NOMO-1 (cell line): ENCODE measurements around the gene GPR39.
A peak's percentile ranks its signal among the peaks of the same experiment; 100 is the strongest.
"Not testable (repeated sequence)": the region's sequence is repeated elsewhere in the genome, so short reads cannot be mapped to it uniquely, and the experiment has no call there.

Experiments used
- DNase-seq, 2 experiments: peaks; one replicate each; lab custom pipeline; 2025; ENCODE audit not compliant: unreplicated experiment in 2 of 2; lab: John Stamatoyannopoulos, UW

GPR39 gene

DNA sequence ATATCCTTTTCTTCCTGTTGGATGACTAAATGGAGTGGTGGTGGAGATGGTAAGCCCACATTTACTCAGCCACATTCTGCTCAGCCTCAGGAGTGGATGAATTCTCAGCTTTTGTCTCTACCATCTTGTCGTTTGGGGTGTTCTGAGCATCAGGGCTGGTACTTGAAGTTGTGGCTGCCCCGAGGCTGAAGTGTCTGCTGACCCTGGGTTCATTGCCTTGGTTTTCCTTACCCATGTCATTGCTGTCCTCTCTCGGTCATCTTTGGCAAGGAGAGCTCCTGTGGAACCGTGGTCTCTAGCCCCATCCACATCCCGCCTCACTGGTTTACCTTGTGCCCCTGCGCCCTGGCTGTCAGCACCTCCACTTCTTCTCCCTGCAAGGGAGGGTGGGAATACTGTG is 71.9 kb downstream of the GPR39 start:
- no peak for DNase-seq

DNA sequence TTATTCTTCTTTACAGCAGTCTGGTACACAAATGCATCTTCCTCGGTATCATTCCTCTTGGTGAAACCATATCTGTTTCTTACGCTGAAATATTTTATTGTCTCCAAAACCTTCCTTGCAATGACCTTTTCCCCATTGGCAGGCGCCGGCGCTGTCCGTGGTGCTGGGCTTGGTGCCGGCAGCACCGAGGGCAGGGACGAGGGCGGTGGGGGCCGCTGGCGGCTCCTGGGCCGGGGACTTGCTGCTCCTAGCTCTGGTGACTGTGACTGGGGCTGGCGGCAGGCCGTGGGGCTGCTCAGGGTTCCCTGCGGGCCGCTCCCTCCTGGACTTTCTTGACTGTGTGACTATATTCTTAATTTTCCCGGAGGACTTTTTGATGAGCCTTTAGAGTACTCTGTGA is 72.5 kb downstream of the GPR39 start:
- DNase-seq: no peak

DNA sequence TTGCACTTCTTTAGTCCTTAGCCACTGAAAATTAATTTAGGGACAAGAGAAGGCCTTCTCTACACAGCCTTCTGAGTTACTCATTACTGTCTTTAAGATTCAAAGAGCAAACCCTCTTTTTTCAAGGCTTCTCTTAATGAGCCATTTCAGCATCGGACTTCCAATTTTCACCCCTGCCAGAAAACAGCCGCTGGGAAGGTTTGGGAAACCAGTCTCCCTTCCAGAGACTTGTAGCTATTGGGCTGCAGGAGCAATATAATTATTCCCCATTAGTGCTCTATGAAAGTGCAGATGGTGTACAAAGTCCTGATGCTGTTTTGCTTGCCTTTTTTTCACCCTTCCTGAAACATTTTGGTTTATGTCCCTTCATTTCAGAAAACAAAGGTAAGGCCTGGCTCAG is 79.3 kb downstream of the GPR39 start:
- no peak for DNase-seq

DNA sequence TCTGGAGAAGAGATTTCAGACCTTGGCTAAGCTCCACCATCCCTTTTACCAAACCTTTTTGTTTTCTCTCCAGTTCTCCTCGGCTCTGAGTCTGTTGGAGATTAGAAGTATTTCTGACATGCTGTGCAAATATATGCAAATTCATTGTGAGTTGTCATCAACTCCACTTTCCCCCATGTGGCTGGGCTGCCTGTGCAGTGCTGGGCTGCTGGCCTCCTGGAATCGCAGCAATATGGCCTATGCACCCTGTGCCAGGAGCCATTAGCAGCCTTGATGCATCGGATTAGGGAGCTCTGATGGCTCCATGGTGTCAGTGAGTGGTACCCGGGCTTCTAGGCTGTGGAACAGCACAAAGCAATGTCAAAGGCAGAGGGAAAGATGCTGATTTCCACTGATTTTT is 80.0 kb downstream of the GPR39 start:
- no peak for DNase-seq

DNA sequence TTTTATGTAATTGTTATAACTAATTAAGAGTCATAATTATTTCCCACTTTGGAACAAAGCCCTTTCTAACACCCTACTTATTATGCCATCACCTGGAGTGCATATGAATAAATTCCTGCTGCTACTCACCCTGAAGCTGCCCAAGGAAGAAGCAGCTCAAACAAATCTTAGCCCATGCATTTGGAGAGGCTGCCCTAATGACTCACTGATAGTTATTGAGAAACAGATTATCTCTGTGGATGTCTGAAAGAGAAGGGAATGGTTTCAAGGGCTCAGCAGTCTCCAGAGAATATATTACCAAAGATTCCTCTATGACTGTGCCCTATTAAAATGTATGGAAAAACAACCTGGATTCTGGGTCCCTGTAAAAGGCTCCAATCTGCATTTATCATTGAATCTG is 81.0 kb downstream of the GPR39 start:
- DNase-seq: no peak

DNA sequence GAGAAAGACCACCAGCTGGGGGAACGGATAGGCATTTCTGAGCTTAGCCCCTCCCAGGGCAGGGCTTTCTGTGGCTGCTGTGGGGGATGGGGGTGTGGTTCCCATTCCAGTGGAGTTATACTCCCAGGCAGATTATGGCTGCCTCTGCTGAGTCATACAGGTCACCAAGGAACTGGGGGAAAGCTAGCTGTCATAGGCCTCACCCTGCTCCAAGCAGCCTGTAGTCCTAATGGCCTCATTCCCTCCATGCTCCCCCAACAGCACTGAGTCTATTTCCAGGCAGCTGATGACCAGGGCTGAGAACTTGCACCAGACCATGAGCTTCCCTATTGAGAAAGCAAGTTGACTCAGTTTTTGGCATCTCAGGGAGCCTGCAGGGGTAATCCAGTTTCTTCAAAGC is 87.1 kb downstream of the GPR39 start:
- DNase-seq: no peak

DNA sequence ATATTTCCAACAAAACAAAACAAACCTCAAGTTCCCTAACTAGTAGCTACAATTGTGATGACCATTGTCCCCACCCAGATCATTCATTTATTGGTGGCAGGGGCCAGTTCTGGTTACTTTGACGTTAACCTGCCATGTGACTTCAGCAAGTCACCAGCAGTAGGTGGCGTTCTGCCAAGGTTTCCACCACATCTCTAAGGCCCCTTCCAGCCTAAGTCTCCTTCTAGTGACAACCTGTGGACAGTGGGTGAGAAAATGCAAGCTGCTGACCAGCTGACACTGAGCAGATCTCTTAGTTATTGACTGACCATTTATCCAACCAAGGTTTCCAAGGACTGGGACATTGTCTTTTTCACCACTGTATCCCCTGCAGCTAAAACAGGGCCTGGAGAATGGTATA is 98.4 kb downstream of the GPR39 start:
- no peak for DNase-seq

DNA sequence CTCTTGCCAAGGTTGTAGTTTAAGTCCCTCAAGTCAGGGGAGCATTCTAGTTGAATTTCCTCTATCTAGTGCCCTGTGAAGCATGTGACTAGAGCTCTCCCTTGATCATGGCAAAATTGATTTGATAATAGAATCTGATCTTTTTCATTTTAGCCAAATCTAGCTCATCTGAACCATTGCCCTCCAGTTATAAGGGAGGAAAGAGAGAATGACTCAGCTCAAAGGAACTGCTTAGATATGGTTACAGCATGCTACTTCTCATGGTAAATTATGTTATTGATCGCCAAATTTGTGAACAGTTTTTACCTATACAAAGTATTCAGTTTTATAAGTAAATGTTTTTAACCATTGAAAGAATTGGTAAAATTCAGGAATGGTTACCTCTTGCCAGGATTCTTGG is 100.8 kb downstream of the GPR39 start:
- no peak for DNase-seq

DNA sequence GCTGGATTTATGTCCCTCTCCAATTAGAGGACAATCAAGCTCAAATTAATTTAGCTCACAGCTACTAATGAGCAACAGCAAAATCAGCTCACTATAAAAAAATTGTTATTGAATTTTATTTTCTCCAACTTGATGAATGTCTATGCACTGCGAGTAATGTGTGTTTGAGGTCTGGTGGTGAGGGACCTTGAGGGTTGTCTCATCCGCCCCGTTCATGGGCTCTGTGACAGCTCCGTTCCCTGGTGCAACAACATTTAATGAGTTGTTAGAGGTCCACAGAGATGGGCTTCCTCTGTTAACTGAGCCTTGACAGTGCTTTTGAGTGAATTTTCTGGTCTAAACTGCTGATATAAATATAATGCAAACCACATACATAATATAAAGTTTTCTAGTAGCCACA is 101.7 kb downstream of the GPR39 start:
- DNase-seq: no peak

DNA sequence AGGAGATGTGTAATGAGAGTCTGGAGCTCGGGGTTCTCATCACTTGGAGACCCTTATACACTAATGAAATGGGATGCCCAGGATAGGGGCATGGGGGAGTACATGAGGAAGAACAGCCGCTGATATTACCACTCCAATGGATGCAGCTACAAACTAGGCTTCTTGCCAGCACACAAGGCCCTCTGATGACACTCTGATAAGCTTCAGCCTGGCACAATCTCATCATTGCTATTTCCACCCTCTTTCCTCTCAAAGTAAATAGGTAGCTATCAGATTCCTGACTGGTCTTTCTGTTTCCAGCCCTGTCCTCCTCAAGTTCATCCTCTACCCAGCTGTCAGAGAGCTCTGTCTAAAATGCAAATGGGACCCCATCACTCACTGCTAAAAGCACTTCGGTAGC is 103.0 kb downstream of the GPR39 start:
- no peak for DNase-seq

DNA sequence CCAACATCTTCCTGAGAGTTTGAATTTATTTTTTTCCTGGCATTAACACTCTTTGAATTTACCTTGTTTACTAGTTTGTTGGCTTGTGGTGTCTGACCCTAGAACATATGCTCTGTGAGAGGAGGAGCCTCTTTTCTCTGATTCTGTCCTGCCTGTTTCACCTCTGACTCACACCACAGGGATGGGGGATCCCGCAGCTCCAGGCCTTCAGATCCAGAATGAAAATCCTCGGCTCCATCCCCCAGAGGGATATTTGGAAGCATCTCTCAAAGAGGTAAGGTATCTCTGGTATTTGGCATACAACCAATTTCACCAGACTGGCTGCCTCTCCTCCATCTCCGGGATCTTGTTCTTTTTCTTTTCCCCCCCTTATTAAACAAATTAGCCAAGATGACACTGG is 104.7 kb downstream of the GPR39 start:
- DNase-seq: no peak

DNA sequence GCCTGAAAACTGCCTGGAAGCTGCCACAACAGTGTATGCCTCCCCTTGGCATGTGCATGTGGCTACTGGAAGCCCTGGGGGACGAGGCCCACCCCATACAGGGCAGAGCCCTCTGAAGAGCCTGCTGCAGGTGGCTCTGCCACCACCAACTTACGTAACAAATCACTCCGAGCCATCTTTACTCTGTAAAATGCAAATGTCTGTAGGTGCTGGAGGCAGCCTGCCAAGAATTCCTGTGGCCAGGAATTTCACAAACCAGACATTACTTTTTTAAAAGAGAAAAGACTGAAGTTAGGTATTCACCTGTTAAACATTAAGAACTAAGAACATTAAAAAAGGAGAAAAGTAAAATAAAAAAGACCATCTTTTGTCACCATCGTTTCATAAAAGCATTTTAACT is 106.3 kb downstream of the GPR39 start:
- no peak for DNase-seq

DNA sequence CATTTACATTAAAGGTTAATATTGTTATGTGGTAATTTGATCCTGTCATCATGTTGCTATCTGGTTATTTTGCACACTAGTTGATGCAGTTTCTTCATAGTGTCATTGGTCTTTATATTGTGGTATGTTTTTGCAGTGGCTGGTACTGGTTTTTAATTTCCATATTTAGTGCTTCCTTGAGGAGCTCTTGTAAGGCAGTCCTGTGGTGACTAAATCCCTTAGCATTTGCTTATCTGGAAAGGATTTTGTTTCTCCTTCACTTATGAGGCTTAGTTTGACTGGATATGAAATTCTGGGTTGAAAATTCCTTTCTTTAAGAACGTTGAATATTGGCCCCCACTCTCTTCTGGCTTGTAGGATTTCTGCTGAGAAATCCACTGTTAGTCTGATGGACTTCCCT is 120.5 kb downstream of the GPR39 start:
- DNase-seq: not testable (repeated sequence)

DNA sequence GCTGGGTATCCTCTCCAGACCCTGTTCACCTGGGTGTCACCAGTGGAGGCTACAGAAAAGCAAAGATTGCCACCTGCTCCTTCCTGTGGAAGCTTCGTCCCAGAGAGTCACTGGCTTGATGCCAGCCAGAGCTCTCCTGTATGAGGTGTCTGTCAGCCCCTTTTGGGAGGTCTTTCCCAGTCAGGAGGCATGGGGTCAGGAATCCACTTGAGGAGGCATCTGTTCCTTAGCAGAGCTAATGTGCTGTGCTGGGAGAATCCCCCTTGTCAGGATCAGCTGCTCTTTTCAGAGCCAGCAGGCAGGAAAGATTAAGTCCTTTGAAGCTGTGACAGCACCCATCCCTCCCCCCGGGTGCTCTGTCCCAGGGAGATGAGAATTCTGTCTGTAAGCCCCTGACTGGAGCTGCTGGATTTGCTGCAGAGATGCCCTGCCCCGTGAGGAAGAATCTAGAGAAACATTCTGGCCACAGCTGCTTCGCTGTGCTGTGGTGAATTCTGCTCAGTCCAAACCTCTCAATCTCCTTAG is 121.8 kb downstream of the GPR39 start:
- no peak for DNase-seq

DNA sequence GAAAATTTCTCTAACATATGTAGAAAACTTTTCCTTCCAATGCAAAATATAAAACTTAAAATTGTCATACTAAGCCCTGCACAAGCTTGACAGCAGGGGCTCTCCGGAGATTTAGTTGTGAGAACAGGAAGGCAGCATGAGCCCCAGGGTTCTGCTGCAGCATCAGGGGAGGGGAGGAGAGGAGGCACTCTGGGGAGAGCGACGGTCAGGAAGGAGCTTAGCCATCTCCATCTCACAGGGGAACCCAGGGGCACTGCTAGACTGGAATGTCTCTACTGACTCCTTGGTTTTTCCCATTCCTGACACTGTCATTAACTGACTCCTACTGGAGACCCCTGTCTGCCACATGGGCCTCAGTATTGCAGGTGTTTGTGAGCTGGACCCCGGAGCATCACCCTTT is 123.6 kb downstream of the GPR39 start:
- DNase-seq: no peak

DNA sequence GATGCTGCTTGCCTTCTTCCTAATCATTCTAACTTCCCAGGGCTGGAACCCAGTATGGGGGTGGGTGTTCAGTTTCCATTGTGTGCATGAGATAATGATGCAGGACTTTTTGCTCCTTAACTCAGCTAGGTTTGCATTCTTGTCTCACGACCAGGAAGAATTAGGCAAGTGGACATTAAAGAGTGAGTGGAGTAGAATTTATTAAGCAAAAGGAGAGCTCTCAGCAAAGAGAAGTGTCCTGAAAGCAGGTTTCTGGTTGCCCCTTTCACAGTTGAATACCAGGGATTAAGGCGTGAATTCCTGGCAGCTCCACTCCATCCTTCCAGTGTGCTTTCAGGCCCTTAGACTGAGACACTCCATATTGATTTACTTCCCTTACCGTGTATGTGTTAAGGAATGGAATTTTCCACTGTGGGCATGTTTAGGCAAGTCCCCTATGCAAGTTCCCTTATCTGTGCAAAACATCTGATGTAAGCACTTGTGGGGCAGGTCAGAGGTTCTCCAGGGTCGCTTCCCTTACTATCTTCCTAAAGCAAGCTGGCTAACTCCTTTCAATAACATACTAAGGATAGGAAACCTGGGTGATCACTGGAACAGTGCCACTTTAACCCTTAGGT is 126.5 kb downstream of the GPR39 start:
- no peak for DNase-seq

DNA sequence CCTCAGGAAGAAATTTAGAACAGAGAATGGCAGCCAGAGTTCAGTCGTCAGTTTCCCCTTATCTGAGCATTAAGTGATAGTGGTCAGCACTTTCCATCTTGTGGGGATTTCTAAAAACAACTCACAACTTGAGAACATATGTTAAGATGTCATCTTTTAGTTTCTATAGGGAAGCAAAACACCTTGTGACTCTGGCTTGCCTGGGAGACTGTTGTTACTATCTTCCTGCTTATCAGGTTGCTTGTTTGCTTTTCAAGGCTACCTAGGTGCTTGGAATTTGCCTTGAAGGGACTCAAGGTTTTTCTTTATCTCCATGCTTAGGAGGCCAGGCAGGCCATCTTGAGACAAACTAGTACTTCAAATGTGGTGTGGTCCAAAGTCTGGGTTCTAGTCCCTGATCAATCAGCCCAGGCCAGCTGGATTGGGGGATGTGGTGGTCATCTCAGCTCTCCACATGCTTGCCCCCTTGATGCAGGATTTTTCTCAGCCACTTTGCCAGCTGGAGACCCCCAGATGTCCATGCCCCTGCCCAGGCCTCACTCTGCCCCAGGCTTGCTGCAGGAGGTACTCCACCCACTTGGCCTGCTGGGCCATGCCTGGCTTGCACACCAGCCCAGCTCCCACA is 127.5 kb downstream of the GPR39 start:
- no peak for DNase-seq

DNA sequence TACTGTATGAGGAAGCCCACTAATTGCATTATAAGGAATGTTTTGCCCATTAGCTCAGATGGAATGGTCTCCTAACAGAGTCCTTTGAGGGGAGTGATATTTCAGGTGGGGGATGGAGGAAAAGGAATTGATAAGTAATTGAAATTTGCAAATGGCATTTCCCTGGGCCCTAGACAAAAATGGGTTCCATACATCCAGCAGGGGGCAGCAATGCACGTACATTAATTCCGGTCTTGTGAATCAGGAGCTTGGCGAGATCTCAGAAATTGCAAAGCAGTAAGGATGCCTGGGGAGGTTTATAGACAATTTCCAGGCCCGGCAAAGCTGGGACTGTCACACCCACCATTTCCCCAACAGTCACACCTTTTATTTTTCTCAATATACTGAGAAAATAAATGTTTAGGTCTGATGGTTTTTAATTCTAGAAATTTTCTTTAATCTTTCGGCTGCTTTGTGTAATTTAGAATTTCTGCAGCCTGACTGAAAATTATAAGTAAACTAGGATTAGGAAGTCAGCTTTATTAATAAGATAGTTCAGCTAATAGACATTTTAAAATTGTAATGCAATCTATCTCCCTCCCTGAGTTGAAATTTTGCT is 130.6 kb downstream of the GPR39 start:
- DNase-seq: peak; percentile 10 to 37

DNA sequence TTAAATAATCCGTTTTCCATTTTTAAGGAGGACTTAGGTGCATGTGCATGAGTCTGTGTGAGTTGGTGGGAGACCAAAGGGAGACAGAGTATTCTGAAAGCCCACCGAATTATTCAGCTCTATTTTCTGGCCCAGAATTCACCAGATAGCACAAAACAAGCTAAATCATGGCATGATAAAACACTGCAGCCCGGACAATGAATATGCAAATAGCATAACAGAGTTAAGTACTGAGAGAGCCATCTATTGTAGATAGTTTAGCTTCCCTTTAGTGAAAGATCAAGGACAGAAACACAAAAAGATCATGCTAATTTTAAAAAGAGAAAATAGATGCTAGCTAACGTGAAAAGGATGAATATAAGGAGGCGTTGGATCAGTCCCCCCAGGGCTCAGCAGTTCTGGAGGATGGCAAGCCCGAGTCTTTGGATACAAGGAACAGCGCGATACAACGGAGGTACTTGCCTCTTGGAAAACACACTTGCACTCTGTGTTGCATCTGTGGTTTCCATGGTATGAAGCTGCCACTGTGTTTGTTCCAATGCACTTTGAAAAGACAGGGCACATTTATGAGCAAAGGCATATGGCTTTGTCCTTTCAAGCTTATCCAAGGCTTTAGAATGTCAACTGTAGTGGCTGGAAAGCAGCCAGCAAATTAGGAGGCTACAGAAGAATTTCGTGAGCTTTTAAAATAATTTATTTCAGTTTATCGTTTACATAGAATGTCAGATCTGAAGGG is 133.5 kb downstream of the GPR39 start:
- DNase-seq: no peak

DNA sequence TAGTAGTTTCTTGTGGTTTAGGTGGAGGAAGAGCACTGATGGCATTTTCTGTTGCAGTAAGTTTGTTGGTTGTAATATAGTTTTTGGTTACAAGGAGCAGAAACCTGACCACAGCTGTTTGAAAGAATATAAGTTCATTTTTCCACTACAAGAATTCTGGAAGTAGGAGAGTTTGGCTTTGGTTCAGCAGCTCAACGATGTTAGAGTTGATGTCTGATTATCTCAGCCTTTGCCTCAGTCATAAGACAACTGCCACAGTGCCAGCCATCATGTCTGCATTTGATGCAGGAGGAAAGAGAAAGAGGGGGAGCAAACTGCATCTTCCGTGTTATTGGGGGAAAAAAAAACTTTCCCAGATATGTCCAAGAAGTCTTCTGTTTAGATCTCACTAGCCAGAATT is 134.3 kb downstream of the GPR39 start:
- DNase-seq: no peak

DNA sequence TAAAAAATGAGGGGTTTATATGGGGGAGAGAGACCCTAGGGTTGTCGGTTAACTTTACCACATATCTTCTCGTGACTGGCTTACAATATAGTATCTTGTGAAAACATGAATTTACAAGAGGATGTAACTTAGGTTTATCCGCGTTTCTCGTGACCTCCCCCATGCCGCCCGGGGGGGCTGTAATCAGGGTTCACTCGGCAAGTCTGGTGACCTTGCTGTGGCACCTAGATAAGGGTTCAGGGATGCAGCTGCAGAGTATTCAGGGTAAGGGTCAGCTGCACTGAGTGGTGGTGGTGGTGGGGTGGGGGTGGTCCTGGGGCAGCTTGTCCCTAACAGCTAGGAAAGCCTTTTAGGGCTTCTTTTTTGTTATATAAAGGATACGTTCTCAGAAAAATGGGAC is 141.1 kb downstream of the GPR39 start:
- no peak for DNase-seq

DNA sequence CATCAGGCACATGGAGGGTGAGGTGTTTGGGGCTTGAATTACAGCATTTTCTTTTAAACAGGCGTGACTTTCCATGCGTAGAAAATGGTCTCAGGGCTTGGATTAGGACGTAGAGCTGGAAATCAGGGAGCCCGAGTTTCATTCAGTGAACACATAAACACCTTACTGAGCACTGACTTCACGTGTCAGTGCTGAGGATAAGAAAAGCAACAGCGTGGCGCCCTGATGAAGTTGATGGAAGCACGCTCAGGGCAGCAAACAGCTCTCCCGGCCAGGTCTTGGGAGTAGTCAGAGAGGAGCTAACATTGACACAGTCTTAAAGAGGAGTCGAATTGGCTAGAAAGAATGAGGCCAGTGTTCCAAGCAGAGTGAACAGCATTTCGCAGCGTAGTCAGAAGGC is 142.7 kb downstream of the GPR39 start:
- no peak for DNase-seq
